Esophagus (tissue), 2 donors: ENCODE data around the gene AUNIP. TPM values are rescaled to one million over a fixed set of nuclear protein-coding genes. Genes with fewer than 3 reads are reported as not detected.

Experiments
- H3K27ac ChIP-seq, 2 donors: one replicate each; pipeline ENCODE4 v1.5.1; 2013; ENCODE audit warnings: low read depth in 2 of 2, mild to moderate bottlenecking in 2 of 2, inconsistent platforms in 1 of 2, low read length in 1 of 2, moderate library complexity in 1 of 2
- H3K27me3 ChIP-seq, 2 donors: one replicate each; pipeline ENCODE4 v1.6.1; 2013; ENCODE audit warnings: low read length in 2 of 2, control low read depth in 1 of 2, mild to moderate bottlenecking in 1 of 2; ENCODE audit not compliant: insufficient read depth in 2 of 2, control insufficient read depth in 1 of 2
- H3K36me3 ChIP-seq, 2 donors: one replicate each; pipeline ENCODE4 v1.6.1; 2013; ENCODE audit warnings: low read length in 1 of 2; ENCODE audit not compliant: control insufficient read depth in 2 of 2, insufficient read depth in 2 of 2
- H3K4me1 ChIP-seq, 2 donors: one replicate each; pipeline ENCODE4 v1.6.1; 2013; ENCODE audit warnings: low read length in 1 of 2; ENCODE audit not compliant: control insufficient read depth in 2 of 2, insufficient read depth in 2 of 2
- H3K4me3 ChIP-seq, 2 donors: one replicate each; pipeline ENCODE4 v1.5.1; 2013; ENCODE audit warnings: low read length in 2 of 2, mild to moderate bottlenecking in 2 of 2, low read depth in 1 of 2, moderate library complexity in 1 of 2
- H3K9me3 ChIP-seq, 2 donors: one replicate each; pipeline ENCODE4 v1.6.1; 2013; ENCODE audit warnings: mild to moderate bottlenecking in 2 of 2, low read depth in 1 of 2, low read length in 1 of 2, moderate library complexity in 1 of 2; ENCODE audit not compliant: control insufficient read depth in 2 of 2, insufficient read depth in 1 of 2
- WGBS, 2 donors: extraction: QIAGEN DNeasy Blood & Tissue Kit; methylation state at CpG; one replicate each; pipeline ENCODE4 v1.1.7; 2013; 5-methylcytosine and 5-hydroxymethylcytosine counted together
- polyA plus RNA-seq, 2 donors: library from polyadenylated mRNA; stranded (reverse); fragments of 200-250 nt; gene quantifications; one replicate each; pipeline ENCODE4 v1.2.3, GENCODE V29; 2013
- donor health status: healthy with polysubstance abuse.
- donor health status: Bipolar disorder and iron deficiency.

Gene AUNIP
- polyA plus RNA-seq, 2 donors = 1.1 to 2.0 TPM

- no peaks in the 10 kb centered on the region for H3K9me3 ChIP-seq
- 77 to 80% methylated on average over 7 of the region's 7 CpGs for WGBS, 2 donors
- no peaks in the 10 kb centered on the region for H3K36me3 ChIP-seq
- H3K27ac ChIP-seq = no peak overlapping the region
- peaks cover 0 to 4% of the 10 kb centered on the region in 2 donors for H3K4me1 ChIP-seq
- H3K4me3 ChIP-seq = no peak overlapping the region
- no peaks in the 10 kb centered on the region for H3K27me3 ChIP-seq
Measured at GRCh38 chr1:25793585-25794170, 65.6 kb downstream of the AUNIP start.

GRCh38 chr1:25792115-25792514 lies 67.1 kb downstream of the AUNIP start:
- no peak overlapping the region for H3K4me3 ChIP-seq
- H3K9me3 ChIP-seq = no peaks in the 10 kb centered on the region
- WGBS, 2 donors = 67 to 68% methylated on average over 4 of the region's 4 CpGs
- peaks cover 0 to 4% of the 10 kb centered on the region in 2 donors for H3K4me1 ChIP-seq
- H3K27me3 ChIP-seq = no peaks in the 10 kb centered on the region
- no peak overlapping the region for H3K27ac ChIP-seq
- no peaks in the 10 kb centered on the region for H3K36me3 ChIP-seq

DNA sequence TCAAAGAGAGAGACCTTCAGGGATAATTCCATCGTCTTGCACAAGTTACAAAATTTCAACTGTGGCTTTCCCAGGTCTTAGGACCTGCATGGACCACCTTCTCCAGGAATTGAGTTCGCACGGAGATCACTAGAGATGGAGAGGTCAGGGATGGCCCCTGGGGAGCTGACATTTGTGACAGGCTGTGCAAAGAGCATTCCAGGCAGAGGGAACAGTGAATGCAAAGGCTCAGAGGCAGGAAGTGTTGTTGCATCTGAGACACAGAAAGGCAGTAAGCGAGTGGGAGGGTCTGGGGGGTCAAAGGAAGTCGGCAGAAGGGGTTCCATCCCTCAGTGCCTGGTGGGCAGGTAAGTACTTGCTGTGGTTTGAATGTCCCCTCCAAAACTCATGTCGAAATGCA lies 68.8 kb downstream of the AUNIP start:
- H3K27me3 ChIP-seq = no peaks in the 10 kb centered on the region
- no peaks in the 10 kb centered on the region for H3K9me3 ChIP-seq
- WGBS, 2 donors = 90 to 91% methylated on average over 6 of the region's 6 CpGs
- no peak overlapping the region for H3K4me3 ChIP-seq
- H3K4me1 ChIP-seq = no peaks in the 10 kb centered on the region
- H3K36me3 ChIP-seq = no peaks in the 10 kb centered on the region
- no peak overlapping the region for H3K27ac ChIP-seq

DNA sequence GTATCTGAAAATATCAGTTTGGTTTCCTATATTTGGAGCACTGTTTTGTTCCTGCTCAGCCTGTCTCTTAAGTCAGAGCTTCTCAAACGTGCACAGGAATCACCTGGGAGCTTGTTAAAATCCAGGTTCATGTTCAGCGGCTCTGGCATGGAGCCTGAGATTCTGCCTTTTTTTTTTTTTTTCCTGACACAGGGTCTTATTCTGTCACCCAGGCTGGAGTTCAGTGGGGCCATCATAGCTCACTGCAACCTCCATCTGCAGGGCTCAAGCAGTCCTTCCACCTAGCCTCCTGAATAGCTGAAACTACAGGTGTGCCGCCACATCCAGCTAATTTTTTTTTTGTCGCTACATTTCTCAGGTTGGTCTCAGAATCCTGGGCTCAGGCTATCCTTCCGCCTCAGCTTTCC lies 71.5 kb downstream of the AUNIP start:
- no peaks in the 10 kb centered on the region for H3K36me3 ChIP-seq
- H3K27ac ChIP-seq = no peak overlapping the region
- H3K27me3 ChIP-seq = no peaks in the 10 kb centered on the region
- H3K4me1 ChIP-seq = peaks cover 0 to 3% of the 10 kb centered on the region in 2 donors
- WGBS, 2 donors = 86 to 88% methylated on average over 5 of the region's 5 CpGs
- no peak overlapping the region for H3K4me3 ChIP-seq
- H3K9me3 ChIP-seq = no peaks in the 10 kb centered on the region

GRCh38 chr1:25786887-25787759 lies 72.1 kb downstream of the AUNIP start:
- WGBS, 2 donors = 57 to 70% methylated on average over 11 of the region's 11 CpGs

GRCh38 chr1:25785333-25786067 lies 73.8 kb downstream of the AUNIP start:
- Histone ChIP-seq H3K36me3 (no peaks in the 10 kb centered on the region), H3K4me3 (no peak overlapping the region), H3K4me1 (peaks cover 0 to 8% of the 10 kb centered on the region in 2 donors), H3K27me3 (no peaks in the 10 kb centered on the region), H3K27ac (no peak overlapping the region), H3K9me3 (no peaks in the 10 kb centered on the region)
- 65 to 67% methylated on average over 10 of the region's 10 CpGs for WGBS, 2 donors

More at GRCh38 chr1:25786887-25787759, 72.1 kb downstream of the AUNIP start:
- H3K9me3 ChIP-seq = no peaks in the 10 kb centered on the region
- no peak overlapping the region for H3K27ac ChIP-seq
- no peak overlapping the region for H3K4me3 ChIP-seq
- peaks cover 0 to 3% of the 10 kb centered on the region in 2 donors for H3K4me1 ChIP-seq
- no peaks in the 10 kb centered on the region for H3K27me3 ChIP-seq
- H3K36me3 ChIP-seq = no peaks in the 10 kb centered on the region

DNA sequence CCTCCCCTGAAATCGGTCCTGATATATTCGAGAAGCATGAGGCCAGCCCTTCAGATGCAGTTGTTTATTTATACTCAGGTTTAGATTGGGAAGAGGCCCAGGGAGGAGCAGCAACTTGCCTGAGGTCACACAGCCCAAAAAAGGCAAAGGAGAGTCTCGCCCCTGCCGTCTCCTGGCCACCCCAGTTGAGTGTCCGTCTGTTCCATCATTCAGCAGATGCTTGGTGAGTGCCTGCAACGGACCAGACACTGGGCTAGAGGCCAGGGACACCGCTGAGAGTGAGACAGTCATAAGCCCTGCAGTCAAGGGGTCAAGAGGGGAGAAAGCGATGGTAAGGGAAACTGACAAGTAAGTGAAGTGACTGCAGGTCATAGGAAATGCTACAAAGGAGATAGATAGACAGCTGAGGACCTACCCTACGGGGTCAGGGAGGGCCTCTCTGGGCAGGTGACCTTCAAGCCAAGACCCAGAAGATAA lies 74.6 kb downstream of the AUNIP start:
- H3K4me3 ChIP-seq = no peak overlapping the region
- WGBS, 2 donors = 66 to 73% methylated on average over 9 of the region's 9 CpGs
- H3K27me3 ChIP-seq = no peaks in the 10 kb centered on the region
- H3K4me1 ChIP-seq = peaks cover 0 to 8% of the 10 kb centered on the region in 2 donors
- H3K9me3 ChIP-seq = no peaks in the 10 kb centered on the region
- no peaks in the 10 kb centered on the region for H3K36me3 ChIP-seq
- H3K27ac ChIP-seq = no peak overlapping the region

Other genes starting within 250 kb of the AUNIP start
- 1 to 10 TPM; 2.4 to 3.7 TPM for gene MAN1C1, start 242.7 kb downstream of the AUNIP start, polyA plus RNA-seq
- 10 to 100 TPM; 19.2 to 21.4 TPM for gene SELENON, start 59.3 kb downstream of the AUNIP start, polyA plus RNA-seq
- gene MTFR1L, start 39.5 kb downstream of the AUNIP start, polyA plus RNA-seq = 10 to 100 TPM; 28.4 to 32.0 TPM
- gene PAQR7, start 16.3 kb upstream of the AUNIP start, polyA plus RNA-seq = 10 to 100 TPM in 1 of 2 donors, 1 to 10 TPM in 1; 9.5 to 14.3 TPM
- 100 to 1,000 TPM; 115 to 137 TPM for gene STMN1, start 47.0 kb upstream of the AUNIP start, polyA plus RNA-seq
- gene PAFAH2, start 138.6 kb upstream of the AUNIP start, polyA plus RNA-seq = 1 to 10 TPM; 5.7 to 5.8 TPM
- under 1 TPM; 0.09 to 0.45 TPM for gene EXTL1, start 162.3 kb upstream of the AUNIP start, polyA plus RNA-seq
- under 1 TPM in 1 of 2 donors, not detected in 1; 0.01 TPM for gene SLC30A2, start 186.7 kb upstream of the AUNIP start, polyA plus RNA-seq
- gene TRIM63, start 208.2 kb upstream of the AUNIP start, polyA plus RNA-seq = under 1 TPM; 0.10 to 0.19 TPM